ENCODE measurements around the gene ECPAS.
"Not testable (repeated sequence)": the region's sequence is repeated elsewhere in the genome, so short reads cannot be mapped to it uniquely, and the experiment has no call there.

The ECPAS gene

GRCh38 chr9:111475195-111475594, 9.0 kb downstream of the ECPAS start:
- no peak for DNase-seq

GRCh38 chr9:111474385-111474784, 9.8 kb downstream of the ECPAS start:
- DNase-seq: no peak

- DNase-seq: no peak
Measured at GRCh38 chr9:111467778-111468367, 16.3 kb downstream of the ECPAS start.

GRCh38 chr9:111463048-111463447, 21.1 kb downstream of the ECPAS start:
- no peak for DNase-seq

- DNase-seq: no peak
Measured at GRCh38 chr9:111458139-111459009, 25.8 kb downstream of the ECPAS start.

GRCh38 chr9:111456529-111456928, 27.7 kb downstream of the ECPAS start:
- no peak for DNase-seq

GRCh38 chr9:111455638-111456037, 28.5 kb downstream of the ECPAS start:
- no peak for DNase-seq

- DNase-seq: no peak
Measured at GRCh38 chr9:111454751-111455150, 29.4 kb downstream of the ECPAS start.

- no peak for DNase-seq
Measured at GRCh38 chr9:111451570-111451969, 32.6 kb downstream of the ECPAS start.

GRCh38 chr9:111450124-111450523, 34.1 kb downstream of the ECPAS start:
- DNase-seq: no peak

- DNase-seq: no peak
Measured at GRCh38 chr9:111449705-111450104, 34.5 kb downstream of the ECPAS start.

- DNase-seq: not testable (repeated sequence)
Measured at GRCh38 chr9:111445799-111446198, 38.4 kb downstream of the ECPAS start.

GRCh38 chr9:111443454-111443853, 40.7 kb downstream of the ECPAS start:
- DNase-seq: no peak

- no peak for DNase-seq
Measured at GRCh38 chr9:111442360-111443027, 41.7 kb downstream of the ECPAS start.

GRCh38 chr9:111440226-111440625, 44.0 kb downstream of the ECPAS start:
- no peak for DNase-seq

- no peak for DNase-seq
Measured at GRCh38 chr9:111438541-111439235, 45.5 kb downstream of the ECPAS start.

GRCh38 chr9:111436571-111436970, 47.6 kb downstream of the ECPAS start:
- no peak for DNase-seq

GRCh38 chr9:111433082-111433481, 51.1 kb downstream of the ECPAS start:
- no peak for DNase-seq

GRCh38 chr9:111431684-111432083, 52.5 kb downstream of the ECPAS start:
- DNase-seq: no peak

- no peak for DNase-seq
Measured at GRCh38 chr9:111429175-111429574, 55.0 kb downstream of the ECPAS start.

- no peak for DNase-seq
Measured at GRCh38 chr9:111427186-111427585, 57.0 kb downstream of the ECPAS start.

GRCh38 chr9:111423389-111423788, 60.8 kb downstream of the ECPAS start:
- DNase-seq: no peak

GRCh38 chr9:111414406-111414805, 69.8 kb downstream of the ECPAS start:
- no peak for DNase-seq
